SK-N-SH (cell line): ENCODE results near the gene CHRNB2. TPM values are rescaled to one million over a fixed set of nuclear protein-coding genes. Genes with fewer than 3 reads are reported as not detected.

Experiments
- CTCF ChIA-PET: fragments of 300-600, 350-600 bp; formaldehyde crosslinking; extraction: SDS; loops from one replicate; lab custom pipeline; 2021; lab: Yijun Ruan, JAX
- POLR2A ChIA-PET: fragments of 350-600 bp; sonication (Branson Sonifier 250); formaldehyde crosslinking; extraction: SDS; loops from one replicate; lab custom pipeline; 2020; ENCODE audit warnings: antibody characterized with exemption, inconsistent platforms; lab: Yijun Ruan, JAX
- DNase-seq: peaks from one replicate; pipeline ENCODE4 v3.0.0; 2012
- H2AFZ ChIP-seq: fragments of 200-600 bp; sonication (generic); 2 replicates; pipeline ENCODE4 v1.8.1; 2016; ENCODE audit warnings: antibody characterized with exemption, mild to moderate bottlenecking, low read depth
- H3F3A ChIP-seq: fragments of 200-600 bp; sonication (generic); replicated peaks from 2 replicates; pipeline ENCODE3; 2016; ENCODE audit warnings: antibody characterized with exemption, mild to moderate bottlenecking; ENCODE audit not compliant: insufficient read depth
- H3K27ac ChIP-seq, 2 experiments: fragments of 200-500 bp in 1 of 2; fragments of 200-600 bp in 1 of 2; sonication (Bioruptor generic) in 1 of 2; sonication (generic), shearing (Covaris generic) in 1 of 2; 2 replicates each; pipeline versions ENCODE4 v1.5.1 to v1.6.1; 2014 to 2016; ENCODE audit warnings: low read depth in 2 of 2, inconsistent platforms in 1 of 2, low read length in 1 of 2, mild to moderate bottlenecking in 1 of 2, mixed read lengths in 1 of 2
- H3K27me3 ChIP-seq: fragments of 200-600 bp; sonication (generic), shearing (Covaris generic); 2 replicates; pipeline ENCODE4 v1.6.1; 2016; ENCODE audit warnings: mixed run types; ENCODE audit not compliant: insufficient read depth
- H3K36me3 ChIP-seq, 2 experiments: fragments of 200-500 bp in 1 of 2; fragments of 200-600 bp in 1 of 2; sonication (Bioruptor generic) in 1 of 2; sonication (generic) in 1 of 2; replicated peaks in 1 of 2; 2 replicates each; pipeline versions ENCODE3 to v1.5.1; 2014 to 2016; ENCODE audit warnings: low read length in 1 of 2, mild to moderate bottlenecking in 1 of 2; ENCODE audit not compliant: insufficient read depth in 2 of 2, control insufficient read depth in 1 of 2
- H3K4me1 ChIP-seq, 2 experiments: fragments of 200-500 bp in 1 of 2; fragments of 200-600 bp in 1 of 2; sonication (Bioruptor generic) in 1 of 2; sonication (generic), shearing (Covaris generic) in 1 of 2; 2 replicates each; pipeline versions ENCODE4 v1.5.1 to v1.6.1; 2014 to 2016; ENCODE audit warnings: low read depth in 1 of 2, low read length in 1 of 2, mixed run types in 1 of 2; ENCODE audit not compliant: insufficient read depth in 2 of 2, control insufficient read depth in 1 of 2
- H3K4me2 ChIP-seq: fragments of 200-600 bp; sonication (generic), shearing (Covaris generic); 2 replicates; pipeline ENCODE4 v1.6.1; 2017; ENCODE audit warnings: mixed run types
- H3K4me3 ChIP-seq, 2 experiments: fragments of 200-500 bp in 1 of 2; fragments of 200-600 bp in 1 of 2; sonication (Bioruptor generic) in 1 of 2; sonication (generic), shearing (Covaris generic) in 1 of 2; 2 replicates each; pipeline versions ENCODE4 v1.5.1 to v1.8.1; 2014 to 2016; ENCODE audit warnings: low read depth in 2 of 2, inconsistent platforms in 1 of 2, low read length in 1 of 2, mild to moderate bottlenecking in 1 of 2, mixed read lengths in 1 of 2, moderate library complexity in 1 of 2
- H3K79me2 ChIP-seq: fragments of 200-600 bp; sonication (generic); 2 replicates; pipeline ENCODE4 v1.8.1; 2017; ENCODE audit warnings: mild to moderate bottlenecking; ENCODE audit not compliant: insufficient read depth
- H3K9ac ChIP-seq: fragments of 200-600 bp; sonication (generic); 2 replicates; pipeline ENCODE4 v1.6.1; 2017; ENCODE audit warnings: mixed run types
- H3K9me2 ChIP-seq: fragments of 200-600 bp; sonication (generic); 2 replicates; pipeline ENCODE4 v1.6.1; 2017; ENCODE audit warnings: mixed run types
- H3K9me3 ChIP-seq: fragments of 200-600 bp; sonication (generic); 2 replicates; pipeline ENCODE4 v1.6.1; 2017; ENCODE audit warnings: mixed run types, mild to moderate bottlenecking, moderate library complexity
- H4K20me1 ChIP-seq: fragments of 200-600 bp; sonication (generic); 2 replicates; pipeline ENCODE4 v1.6.1; 2017; ENCODE audit warnings: mild to moderate bottlenecking, mixed run types; ENCODE audit not compliant: insufficient read depth
- EP300 ChIP-seq, 2 experiments: IDR thresholded peaks; 2 replicates each; pipeline versions ENCODE4 v1.4.0 to v1.6.1; 2012; ENCODE audit warnings: borderline replicate concordance in 1 of 2, low read depth in 1 of 2, low read length in 1 of 2
- EZH2phosphoT487 ChIP-seq: fragments of 200-600 bp; sonication (generic); IDR thresholded peaks from 2 replicates; pipeline ENCODE4 v1.6.1; 2017; ENCODE audit warnings: low read depth, mixed run types, mild to moderate bottlenecking, antibody characterized with exemption, moderate library complexity, borderline replicate concordance
- FOSL2 ChIP-seq: IDR thresholded peaks from 2 replicates; pipeline ENCODE4 v1.4.0; 2012; ENCODE audit warnings: low read depth, mild to moderate bottlenecking, moderate library complexity, borderline replicate concordance
- GATA2 ChIP-seq: sonication (generic); formaldehyde crosslinking; IDR thresholded peaks from 2 replicates; pipeline ENCODE4 v1.5.0; 2020; ENCODE audit warnings: mild to moderate bottlenecking, missing genetic modification reagents
- JUND ChIP-seq: IDR thresholded peaks from 2 replicates; pipeline ENCODE4 v1.4.0; 2012
- MXI1 ChIP-seq: IDR thresholded peaks from 2 replicates; pipeline ENCODE4 v1.6.1; 2012; ENCODE audit warnings: mild to moderate bottlenecking, low read depth, low read length, improper control_type of control experiment
- NFIC ChIP-seq: IDR thresholded peaks from 2 replicates; pipeline ENCODE4 v1.4.0; 2012; ENCODE audit warnings: borderline replicate concordance
- NRF1 ChIP-seq: IDR thresholded peaks from 2 replicates; pipeline ENCODE4 v1.6.1; 2012; ENCODE audit warnings: low read depth, mild to moderate bottlenecking, low read length
- RAD21 ChIP-seq: IDR thresholded peaks from 2 replicates; pipeline ENCODE4 v1.6.1; 2012; ENCODE audit warnings: mild to moderate bottlenecking, low read length
- RCOR1 ChIP-seq: fragments of 150-350 bp; IDR thresholded peaks from 2 replicates; pipeline ENCODE4 v1.6.1; 2017; ENCODE audit warnings: antibody characterized with exemption, low read length
- RFX5 ChIP-seq: IDR thresholded peaks from 2 replicates; pipeline ENCODE4 v1.6.1; 2012; ENCODE audit warnings: mild to moderate bottlenecking, improper control_type of control experiment, low read length
- RXRA ChIP-seq: IDR thresholded peaks from 2 replicates; pipeline ENCODE4 v1.4.0; 2012; ENCODE audit warnings: low read depth, mild to moderate bottlenecking, borderline replicate concordance
- SIN3A ChIP-seq: IDR thresholded peaks from 2 replicates; pipeline ENCODE4 v1.6.1; 2012; ENCODE audit warnings: low read depth, mild to moderate bottlenecking, low read length, moderate library complexity, borderline replicate concordance
- TCF12 ChIP-seq: IDR thresholded peaks from 2 replicates; pipeline ENCODE4 v1.4.0; 2012
- TEAD4 ChIP-seq: IDR thresholded peaks from 2 replicates; pipeline ENCODE4 v1.4.0; 2012; ENCODE audit warnings: mild to moderate bottlenecking, borderline replicate concordance; ENCODE audit not compliant: insufficient read depth
- WGBS: methylation state at CpG from one replicate; pipeline ENCODE4 v1.1.6; 2017; ENCODE audit warnings: low lambda C conversion rate; 5-methylcytosine and 5-hydroxymethylcytosine counted together
- polyA plus RNA-seq, 3 experiments: library from polyadenylated mRNA; depleted of rRNA; stranded (reverse); fragments of >200 nt; gene quantifications; 2 replicates each; pipeline ENCODE4 v1.2.3, GENCODE V29; 2012
- TF ChIP-seq, protein P1 (sequence below): fragments of 150-350 bp; IDR thresholded peaks from 2 replicates; pipeline ENCODE4 v1.6.1; 2016; ENCODE audit warnings: mild to moderate bottlenecking, low read depth, low read length
- TF ChIP-seq, protein P2 (sequence below): fragments of 150-350 bp; IDR thresholded peaks from 2 replicates; pipeline ENCODE4 v1.6.1; 2017; ENCODE audit warnings: antibody characterized with exemption, low read length, low read depth, borderline replicate concordance
- TF ChIP-seq, protein P3 (sequence below): fragments of 200-600 bp; sonication (generic); IDR thresholded peaks from 2 replicates; pipeline ENCODE4 v1.6.1; 2017; ENCODE audit warnings: antibody characterized with exemption, mild to moderate bottlenecking, moderate library complexity
- TF ChIP-seq, protein P4 (sequence below): IDR thresholded peaks from 2 replicates; pipeline ENCODE4; 2012
- TF ChIP-seq, protein P5 (sequence below): IDR thresholded peaks from 2 replicates; pipeline ENCODE4 v1.4.0; 2012; ENCODE audit warnings: low read depth, borderline replicate concordance

The CHRNB2 gene
- polyA plus RNA-seq, 1 of the 3 experiments (the other 2 are of a cell fraction) = 0.64 TPM

DNA sequence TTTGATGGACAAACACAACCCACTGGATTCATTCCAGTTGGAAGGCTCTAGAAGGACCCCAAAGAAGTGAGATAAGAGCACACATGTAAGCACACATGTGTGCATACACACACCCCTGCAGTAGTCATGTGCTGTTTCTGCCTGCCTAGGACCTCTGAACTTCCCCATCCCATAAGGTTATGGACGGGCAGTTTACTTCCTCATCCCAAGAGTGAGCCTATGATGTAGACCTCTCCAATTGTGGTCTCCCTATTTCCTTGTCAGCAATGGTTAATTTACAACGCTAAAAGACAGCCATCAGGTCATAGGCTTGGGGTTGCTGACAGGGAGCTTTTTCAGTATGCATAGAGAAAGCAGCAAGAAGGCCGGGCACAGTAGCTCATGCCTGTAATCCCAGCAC, 55.8 kb downstream of the CHRNB2 start:
- Histone ChIP-seq H2AFZ (no peak overlapping the region), H3K4me3 (no peak overlapping the region), H3K4me1 (peaks cover 7 to 14% of the 10 kb centered on the region in 2 experiments; a peak in 3 of 4 replicates), H3K9ac (no peak overlapping the region), H3K79me2 (peaks cover 100% of the 10 kb centered on the region), H3K4me2 (no peak overlapping the region), H3K36me3 (peaks cover 12 to 26% of the 10 kb centered on the region in 2 experiments), H3K9me3 (no peaks in the 10 kb centered on the region), H3K27ac (no peak overlapping the region), H4K20me1 (peaks cover 23% of the 10 kb centered on the region), H3K27me3 (no peaks in the 10 kb centered on the region), H3K9me2 (no peaks in the 10 kb centered on the region), H3F3A (peaks cover 23% of the 10 kb centered on the region)
- CTCF ChIA-PET = interaction anchor here (1.1 kb wide), 1 partner anchor 17 kb away, joined by 3 read pairs; no protein-coding TSS in a partner anchor
- DNase-seq = no peak
- WGBS = 80% methylated on average over 3 of the region's 3 CpGs
- POLR2A ChIA-PET = no interaction called here
- TF ChIP-seq, protein P1, sequence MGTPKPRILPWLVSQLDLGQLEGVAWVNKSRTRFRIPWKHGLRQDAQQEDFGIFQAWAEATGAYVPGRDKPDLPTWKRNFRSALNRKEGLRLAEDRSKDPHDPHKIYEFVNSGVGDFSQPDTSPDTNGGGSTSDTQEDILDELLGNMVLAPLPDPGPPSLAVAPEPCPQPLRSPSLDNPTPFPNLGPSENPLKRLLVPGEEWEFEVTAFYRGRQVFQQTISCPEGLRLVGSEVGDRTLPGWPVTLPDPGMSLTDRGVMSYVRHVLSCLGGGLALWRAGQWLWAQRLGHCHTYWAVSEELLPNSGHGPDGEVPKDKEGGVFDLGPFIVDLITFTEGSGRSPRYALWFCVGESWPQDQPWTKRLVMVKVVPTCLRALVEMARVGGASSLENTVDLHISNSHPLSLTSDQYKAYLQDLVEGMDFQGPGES = no peak
- TF ChIP-seq SIN3A = no peak
- TF ChIP-seq, protein P2, sequence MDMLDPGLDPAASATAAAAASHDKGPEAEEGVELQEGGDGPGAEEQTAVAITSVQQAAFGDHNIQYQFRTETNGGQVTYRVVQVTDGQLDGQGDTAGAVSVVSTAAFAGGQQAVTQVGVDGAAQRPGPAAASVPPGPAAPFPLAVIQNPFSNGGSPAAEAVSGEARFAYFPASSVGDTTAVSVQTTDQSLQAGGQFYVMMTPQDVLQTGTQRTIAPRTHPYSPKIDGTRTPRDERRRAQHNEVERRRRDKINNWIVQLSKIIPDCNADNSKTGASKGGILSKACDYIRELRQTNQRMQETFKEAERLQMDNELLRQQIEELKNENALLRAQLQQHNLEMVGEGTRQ = no peak
- TF ChIP-seq, protein P3, sequence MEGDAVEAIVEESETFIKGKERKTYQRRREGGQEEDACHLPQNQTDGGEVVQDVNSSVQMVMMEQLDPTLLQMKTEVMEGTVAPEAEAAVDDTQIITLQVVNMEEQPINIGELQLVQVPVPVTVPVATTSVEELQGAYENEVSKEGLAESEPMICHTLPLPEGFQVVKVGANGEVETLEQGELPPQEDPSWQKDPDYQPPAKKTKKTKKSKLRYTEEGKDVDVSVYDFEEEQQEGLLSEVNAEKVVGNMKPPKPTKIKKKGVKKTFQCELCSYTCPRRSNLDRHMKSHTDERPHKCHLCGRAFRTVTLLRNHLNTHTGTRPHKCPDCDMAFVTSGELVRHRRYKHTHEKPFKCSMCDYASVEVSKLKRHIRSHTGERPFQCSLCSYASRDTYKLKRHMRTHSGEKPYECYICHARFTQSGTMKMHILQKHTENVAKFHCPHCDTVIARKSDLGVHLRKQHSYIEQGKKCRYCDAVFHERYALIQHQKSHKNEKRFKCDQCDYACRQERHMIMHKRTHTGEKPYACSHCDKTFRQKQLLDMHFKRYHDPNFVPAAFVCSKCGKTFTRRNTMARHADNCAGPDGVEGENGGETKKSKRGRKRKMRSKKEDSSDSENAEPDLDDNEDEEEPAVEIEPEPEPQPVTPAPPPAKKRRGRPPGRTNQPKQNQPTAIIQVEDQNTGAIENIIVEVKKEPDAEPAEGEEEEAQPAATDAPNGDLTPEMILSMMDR = no peak
- TF ChIP-seq TCF12 = no peak
- no peak for TF ChIP-seq RXRA
- no peak for TF ChIP-seq MXI1
- TF ChIP-seq RAD21 = no peak
- TF ChIP-seq FOSL2 = no peak
- TF ChIP-seq RFX5 = no peak
- TF ChIP-seq, protein P4, sequence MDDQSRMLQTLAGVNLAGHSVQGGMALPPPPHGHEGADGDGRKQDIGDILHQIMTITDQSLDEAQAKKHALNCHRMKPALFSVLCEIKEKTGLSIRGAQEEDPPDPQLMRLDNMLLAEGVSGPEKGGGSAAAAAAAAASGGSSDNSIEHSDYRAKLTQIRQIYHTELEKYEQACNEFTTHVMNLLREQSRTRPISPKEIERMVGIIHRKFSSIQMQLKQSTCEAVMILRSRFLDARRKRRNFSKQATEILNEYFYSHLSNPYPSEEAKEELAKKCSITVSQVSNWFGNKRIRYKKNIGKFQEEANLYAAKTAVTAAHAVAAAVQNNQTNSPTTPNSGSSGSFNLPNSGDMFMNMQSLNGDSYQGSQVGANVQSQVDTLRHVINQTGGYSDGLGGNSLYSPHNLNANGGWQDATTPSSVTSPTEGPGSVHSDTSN = no peak
- TF ChIP-seq, protein P5, sequence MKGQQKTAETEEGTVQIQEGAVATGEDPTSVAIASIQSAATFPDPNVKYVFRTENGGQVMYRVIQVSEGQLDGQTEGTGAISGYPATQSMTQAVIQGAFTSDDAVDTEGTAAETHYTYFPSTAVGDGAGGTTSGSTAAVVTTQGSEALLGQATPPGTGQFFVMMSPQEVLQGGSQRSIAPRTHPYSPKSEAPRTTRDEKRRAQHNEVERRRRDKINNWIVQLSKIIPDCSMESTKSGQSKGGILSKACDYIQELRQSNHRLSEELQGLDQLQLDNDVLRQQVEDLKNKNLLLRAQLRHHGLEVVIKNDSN = no peak
- no peak for TF ChIP-seq EP300 (IDR thresholded peaks at IDR 0.05; ENCODE audit: borderline replicate concordance in 1 of 2, low read depth in 1 of 2, low read length in 1 of 2)
- TF ChIP-seq GATA2 (CRISPR knock-in tag) = no peak
- TF ChIP-seq NFIC = no peak
- no peak for TF ChIP-seq TEAD4
- no peak for TF ChIP-seq RCOR1
- no peak for TF ChIP-seq EZH2phosphoT487
- no peak for TF ChIP-seq NRF1
- no peak for TF ChIP-seq JUND
